ENCODE data around the gene SUN1.
"Not testable (repeated sequence)": the region's sequence is repeated elsewhere in the genome, so short reads cannot be mapped to it uniquely, and the experiment has no call there.

SUN1 gene, protein sequence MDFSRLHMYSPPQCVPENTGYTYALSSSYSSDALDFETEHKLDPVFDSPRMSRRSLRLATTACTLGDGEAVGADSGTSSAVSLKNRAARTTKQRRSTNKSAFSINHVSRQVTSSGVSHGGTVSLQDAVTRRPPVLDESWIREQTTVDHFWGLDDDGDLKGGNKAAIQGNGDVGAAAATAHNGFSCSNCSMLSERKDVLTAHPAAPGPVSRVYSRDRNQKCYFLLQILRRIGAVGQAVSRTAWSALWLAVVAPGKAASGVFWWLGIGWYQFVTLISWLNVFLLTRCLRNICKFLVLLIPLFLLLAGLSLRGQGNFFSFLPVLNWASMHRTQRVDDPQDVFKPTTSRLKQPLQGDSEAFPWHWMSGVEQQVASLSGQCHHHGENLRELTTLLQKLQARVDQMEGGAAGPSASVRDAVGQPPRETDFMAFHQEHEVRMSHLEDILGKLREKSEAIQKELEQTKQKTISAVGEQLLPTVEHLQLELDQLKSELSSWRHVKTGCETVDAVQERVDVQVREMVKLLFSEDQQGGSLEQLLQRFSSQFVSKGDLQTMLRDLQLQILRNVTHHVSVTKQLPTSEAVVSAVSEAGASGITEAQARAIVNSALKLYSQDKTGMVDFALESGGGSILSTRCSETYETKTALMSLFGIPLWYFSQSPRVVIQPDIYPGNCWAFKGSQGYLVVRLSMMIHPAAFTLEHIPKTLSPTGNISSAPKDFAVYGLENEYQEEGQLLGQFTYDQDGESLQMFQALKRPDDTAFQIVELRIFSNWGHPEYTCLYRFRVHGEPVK

DNA sequence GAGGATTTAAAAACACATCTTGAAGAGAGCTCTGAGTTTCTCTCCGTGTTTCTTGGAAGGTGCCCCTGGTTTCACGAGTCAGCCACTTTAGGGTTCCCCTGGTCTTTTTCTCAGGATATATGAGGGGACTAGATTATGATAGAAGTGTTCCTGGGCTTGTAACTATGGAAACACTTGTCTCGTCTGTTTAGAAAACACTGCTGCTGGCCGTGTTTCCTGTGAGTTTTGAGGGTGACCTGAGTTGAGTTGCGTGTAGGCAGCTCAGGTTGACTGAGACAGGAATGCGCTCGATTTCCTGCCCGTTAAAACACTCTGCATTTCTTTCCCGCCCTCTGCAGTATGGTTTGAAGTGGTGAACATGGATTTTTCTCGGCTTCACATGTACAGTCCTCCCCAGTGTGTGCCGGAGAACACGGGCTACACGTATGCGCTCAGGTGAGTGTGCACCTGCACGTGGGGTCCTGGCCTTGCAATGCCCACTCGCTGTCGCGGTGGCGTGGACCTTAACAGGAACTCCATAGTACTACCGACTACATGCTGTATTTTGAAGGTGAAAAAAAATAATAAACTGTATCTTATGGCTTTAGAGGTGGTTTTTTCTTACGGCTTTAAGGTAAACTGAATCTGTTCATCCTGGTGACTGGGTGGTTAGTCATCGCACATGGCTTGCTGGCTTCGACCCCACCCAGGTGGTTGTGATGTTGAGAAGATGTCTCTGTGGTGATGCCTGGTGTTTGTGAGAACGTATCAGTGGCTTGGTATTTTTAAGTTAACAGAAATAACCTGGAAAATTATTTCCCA, at the start of gene SUN1:
Gene SUN1, plus strand, starts transcription at position 310 of the 801 bp plus-strand sequence. Its CDS starts 49 bp downstream, at position 359.
- peak; percentile 48 for DNase-seq

DNA sequence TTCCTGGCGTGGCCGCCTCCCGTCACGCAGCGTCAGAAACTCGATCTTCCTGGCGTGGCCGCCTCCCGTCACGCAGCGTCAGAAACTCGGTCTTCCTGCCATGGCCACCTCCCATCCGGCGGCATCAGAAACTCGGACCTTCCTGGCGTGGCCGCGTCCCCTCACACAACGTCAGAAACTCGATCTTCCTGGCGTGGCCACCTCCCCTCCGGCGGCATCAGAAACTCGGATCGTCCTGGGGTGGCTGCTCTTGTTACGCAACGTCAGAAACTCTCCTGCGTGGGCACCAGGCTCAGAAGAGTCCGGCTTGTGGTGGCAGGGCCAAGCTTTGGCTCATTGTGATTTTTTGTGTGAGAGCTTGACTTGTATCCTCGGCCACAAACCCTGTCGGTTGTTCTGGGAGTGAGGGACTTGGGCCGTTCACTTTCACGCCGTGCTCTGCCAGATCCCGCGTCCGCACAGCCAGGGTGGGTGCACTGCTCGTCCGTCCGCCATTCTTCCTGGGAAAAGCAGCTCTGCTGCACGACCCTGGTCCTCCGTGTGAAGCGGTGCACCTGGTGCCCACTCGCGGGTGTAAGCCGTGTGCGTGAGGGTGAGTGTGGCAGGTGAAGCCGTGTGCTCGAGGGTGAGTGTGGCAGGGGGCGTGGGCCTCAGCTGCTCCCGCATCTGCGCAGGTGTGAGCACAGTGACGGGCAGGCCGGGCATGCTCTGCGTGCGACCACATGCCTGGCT, 49.4 kb upstream of the SUN1 start:
- DNase-seq = no peak

DNA sequence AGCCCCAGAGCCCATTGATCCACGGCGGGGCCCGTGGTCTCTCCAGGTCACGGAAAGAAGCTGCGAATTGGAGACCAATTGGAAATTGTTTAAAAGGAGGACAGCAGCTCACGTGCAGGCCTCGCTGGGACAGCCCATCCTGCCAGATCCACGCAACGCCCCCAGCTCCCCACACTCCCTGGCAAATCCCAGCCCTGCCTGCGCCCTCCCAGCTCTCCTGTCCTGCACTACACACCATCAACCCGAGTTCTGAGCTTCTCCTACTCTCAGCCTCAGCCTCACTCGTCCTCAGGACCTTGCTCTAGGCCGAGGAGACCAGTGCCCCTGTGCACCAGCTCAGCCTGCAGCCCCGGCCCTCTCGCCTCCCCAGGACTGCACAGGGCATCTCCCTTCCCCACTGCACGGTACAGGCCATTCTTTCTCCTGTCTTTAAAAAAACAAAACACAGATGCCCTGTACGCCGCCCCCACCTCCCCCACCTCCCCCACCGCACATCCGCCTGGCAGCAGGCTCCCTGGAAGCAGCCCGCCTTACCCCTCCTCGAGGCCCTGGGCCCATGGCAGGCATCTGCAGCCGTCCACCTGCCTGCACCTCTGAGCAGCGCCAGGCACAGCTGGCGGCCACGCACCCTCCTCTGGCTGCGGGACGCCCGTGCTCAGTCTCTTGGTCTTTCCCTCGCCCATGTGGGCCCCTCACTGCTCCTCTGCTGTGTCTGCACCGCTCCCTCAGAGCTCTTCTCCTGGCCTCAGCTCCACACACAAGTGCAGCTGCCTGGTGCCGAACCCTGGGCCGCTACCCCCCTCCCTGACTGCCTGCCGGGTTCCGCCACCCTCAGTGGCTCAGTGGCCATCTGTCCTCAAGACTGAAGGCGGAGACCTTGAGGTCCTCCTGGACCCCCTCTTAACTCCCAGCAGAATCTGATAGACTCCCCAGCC, 48.5 kb upstream of the SUN1 start:
- DNase-seq = no peak

DNA sequence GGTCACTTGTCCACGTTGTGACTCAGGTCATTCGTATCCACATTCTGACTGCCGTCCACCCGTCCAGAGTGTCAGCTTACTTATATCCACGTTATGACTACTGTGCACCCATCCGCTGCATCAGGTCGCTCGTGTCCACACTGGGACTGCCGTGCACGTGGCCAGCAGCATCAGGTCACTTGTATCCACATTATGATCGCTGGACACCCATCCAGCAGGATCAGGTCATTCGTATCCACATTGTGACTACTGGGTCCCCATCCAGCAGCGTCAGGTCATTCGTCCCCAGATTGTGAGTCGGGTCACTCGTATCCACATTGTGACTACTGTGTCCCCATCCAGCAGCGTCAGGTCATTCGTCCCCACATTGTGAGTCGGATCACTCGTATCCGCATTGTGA, 47.3 kb upstream of the SUN1 start:
- DNase-seq = no peak

DNA sequence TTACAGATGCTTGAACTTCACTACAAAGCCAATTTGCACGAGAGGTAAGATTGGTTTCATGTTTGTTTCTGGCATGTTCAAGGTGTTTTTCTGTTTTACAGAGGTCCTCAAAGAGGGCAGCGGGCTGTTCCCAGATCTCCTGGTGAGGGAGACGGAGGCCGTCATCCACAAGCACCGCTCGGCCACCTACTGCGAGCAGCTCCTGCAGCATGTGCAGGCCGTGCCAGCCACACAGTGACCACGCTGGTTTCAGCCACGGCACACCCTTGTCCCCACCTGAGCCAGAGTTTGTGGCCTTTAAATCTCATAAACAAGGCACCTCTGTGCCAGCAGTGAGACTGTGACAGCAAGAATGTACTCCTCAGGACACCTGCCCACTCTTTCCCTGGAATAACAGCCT, 46.9 kb upstream of the SUN1 start:
- DNase-seq = no peak

DNA sequence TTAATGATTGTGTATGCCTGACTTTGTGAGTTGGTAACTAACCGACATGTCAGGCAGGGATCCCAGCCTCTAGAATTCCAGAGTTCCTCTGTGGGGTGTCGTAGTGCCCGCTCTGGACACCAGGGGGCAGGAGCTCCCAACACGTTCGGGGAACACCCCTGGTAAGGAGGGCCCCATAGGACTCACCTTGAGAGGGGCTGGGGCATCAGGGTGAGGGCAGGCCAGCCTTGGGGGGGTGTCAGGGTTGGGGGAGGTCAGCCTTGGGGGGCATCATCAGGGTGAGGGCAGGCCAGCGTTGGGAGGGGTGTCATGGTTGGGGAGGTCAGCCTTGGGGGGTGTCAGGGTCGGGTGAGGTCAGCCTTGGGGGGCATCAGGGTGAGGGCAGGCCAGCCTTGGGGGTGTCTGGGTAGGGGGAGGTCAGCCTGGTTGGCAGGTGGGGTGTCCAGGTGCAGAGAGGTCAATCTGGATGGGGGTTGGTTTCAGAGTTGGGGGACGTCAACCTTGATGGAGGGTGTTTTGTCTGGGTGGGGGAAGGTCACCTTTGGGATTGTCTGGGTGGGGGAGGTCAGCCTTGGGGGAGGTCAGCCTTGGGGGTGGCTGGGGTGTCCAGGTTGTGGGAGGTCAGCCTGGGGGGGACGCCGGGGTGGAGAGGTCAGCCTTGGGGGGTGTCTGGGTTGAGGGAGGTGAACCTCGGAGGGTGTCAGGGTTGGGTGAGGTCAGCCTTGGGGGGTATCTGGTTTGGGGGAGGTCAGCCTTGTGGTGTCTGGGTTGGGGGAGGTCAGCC, 45.6 kb upstream of the SUN1 start:
- peak; percentile 70 for DNase-seq

DNA sequence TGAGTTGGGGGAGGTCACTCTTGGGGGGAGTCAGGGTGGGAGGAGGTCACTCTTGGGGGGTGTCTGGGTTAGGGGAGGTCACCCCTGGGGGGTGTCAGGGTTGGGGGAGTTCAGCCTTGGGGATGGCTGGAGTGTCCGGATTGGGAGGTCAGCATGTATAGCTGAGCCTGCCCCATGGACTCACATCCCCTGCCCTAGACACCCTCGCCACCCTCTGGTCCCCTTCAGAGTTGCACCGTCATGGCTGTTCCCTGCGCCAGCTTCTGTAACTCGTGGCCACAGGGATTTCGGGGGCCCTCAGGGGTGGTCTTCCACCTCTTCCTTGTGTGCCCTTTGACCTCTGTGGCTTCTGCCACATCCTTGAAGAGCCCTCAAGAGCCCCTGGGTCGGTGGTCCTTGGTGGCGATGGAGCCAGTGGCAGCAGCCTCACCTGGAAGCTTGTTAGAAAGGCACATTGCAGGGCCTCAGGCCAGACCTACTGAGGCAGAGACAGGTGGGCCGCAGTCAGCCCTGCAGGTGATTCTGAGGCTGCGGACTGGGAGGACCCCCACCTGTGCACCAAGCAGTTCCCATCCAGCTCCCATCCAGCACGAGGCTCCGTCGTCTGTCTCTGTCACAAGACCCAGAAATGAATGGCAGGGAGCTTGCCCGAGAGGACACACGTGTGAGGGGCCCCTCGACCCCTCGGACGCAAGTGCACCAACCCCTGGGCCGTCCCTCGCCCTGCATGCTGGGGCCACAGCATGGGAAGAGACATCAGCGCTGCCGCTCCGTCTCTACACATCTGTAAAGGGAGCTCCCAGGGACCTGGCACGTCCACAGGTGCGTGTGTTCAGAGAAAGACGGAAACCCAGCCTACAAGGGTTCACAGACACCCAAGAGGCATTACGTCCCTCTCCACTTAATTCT, 44.7 kb upstream of the SUN1 start:
- no peak for DNase-seq

DNA sequence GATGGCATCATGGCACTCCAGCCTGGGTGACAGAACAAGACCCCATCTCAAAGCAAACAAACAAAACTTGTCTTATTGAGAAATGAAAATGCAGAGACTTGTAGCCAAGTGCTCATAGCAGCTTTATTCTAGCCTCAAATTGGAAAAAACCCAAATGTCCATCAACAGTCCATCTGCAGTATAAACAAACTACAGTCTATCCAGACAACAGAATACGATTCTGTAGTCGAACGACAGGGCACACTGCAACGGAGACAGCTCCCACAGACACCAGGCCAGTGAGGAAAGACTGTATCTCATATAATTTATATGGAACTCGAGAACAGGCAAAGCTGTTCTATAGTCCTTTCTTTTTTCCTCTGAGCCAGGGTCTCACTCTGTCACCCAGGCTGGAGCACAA, 40.8 kb upstream of the SUN1 start:
- DNase-seq = no peak

DNA sequence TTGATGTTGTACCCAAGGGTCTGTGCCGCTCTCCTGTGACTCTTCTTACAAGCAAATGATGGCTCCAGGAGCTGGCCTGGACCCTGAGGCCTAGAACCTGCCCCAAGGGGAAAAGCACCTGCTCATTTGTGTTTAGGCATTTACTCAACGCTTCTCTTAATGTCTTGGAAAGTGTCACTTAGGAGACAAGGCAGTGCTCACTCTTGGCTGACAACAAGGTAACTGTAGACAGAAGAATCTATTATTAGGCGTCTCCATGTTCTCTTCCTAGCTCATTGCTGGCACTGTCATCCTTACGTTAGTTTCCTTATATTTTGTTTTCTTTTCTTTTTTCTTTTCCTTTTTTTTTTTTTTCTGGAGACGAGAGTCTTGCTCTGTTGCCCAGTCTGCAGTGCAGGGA, 38.1 kb upstream of the SUN1 start:
- DNase-seq = no peak

DNA sequence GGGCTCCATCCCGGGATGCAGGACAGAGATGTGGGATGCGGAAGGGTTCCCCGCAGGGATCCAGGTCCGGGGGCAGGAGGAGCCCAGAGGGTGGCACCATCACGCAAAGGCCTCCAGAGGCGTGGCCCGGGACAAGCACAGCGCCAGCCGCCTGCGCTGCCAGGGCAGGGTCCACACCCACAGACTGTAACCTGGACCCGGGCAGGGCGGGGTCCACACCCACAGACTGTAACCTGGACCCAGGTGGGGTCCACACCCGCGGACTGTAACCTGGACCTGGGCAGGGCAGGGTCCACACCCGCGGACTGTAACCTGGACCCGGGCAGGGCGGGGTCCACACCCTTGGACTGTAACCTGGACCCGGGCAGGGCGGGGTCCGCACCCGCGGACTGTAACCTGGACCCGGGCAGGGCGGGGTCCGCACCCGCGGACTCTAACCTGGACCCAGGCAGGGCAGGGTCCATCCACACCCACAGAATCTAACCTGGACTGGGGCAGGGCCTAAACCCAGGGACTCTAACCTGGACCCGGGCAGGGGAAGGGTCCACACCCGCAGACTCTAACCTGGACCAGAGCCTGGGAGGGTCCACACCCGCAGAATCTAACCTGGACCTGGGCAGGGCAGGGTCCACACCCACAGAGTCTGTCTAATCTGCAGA, 37.5 kb upstream of the SUN1 start:
- no peak for DNase-seq

DNA sequence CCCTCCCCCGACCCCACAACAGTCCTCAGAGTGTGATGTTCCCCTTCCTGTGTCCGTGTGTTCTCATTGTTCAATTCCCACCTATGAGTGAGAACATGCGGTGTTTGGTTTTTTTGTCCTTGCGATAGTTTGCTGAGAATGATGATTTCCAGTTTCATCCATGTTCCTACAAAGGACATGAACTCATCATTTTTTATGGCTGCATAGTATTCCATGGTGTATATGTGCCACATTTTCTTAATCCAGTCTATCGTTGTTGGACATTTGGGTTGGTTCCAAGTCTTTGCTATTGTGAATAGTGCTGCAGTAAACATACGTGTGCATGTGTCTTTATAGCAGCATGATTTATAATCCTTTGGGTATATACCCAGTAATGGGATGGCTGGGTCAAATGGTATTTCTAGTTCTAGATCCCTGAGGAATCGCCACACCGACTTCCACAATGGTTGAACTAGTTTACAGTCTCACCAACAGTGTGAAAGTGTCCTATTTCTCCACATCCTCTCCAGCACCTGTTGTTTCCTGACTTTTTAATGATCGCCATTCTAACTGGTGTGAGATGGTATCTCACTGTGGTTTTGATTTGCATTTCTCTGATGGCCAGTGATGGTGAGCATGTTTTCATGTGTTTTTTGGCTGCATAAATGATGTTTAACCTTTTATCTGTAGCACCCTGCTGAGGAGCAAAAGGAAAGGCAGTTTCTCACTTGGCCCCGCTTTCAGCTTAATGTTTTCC, 35.7 kb upstream of the SUN1 start:
- not testable (repeated sequence) for DNase-seq

DNA sequence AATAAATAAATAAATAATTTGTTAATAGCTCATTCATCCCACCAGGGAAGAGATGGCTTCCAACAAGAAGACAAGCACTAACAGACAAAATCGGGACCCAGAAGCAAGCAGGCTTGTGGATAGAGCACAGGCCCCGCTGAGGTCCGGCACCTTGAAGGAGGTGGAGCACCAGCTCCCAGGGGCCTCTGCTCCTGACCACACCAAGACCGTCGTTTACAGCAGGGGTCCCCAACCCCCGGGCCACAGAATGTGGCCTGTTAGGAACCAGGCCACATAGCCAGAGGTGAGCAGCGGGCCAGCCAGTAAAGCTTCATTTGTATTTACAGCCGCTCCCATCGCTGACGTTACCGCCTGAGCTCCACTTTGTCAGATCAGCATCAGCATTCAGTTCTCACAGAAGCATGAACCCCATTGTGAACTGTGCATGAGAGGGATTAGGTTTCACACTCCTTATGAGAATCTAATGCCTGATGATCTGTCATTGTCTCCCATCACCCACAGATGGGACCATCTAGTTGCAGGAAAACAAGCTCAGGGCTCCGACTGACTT, 33.3 kb upstream of the SUN1 start:
- no peak for DNase-seq

DNA sequence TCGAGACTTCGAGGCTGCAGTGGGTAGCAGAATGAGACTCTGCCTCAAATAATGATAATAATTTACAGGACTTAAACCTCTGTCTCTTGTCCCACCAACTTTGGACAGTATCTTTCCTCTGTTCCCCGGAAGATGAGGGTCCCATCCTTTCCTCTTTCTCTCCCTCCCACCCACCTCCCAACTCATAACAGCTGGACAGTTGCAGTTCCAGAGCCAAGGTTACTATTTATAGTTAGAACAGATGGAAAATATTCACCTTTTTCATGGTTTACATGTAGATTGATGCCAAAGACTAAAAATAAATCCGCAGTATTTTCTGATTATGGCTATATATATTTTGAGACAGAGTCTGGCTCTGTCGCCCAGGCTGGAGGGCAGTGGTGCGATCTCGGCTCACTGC, 31.6 kb upstream of the SUN1 start:
- no peak for DNase-seq

DNA sequence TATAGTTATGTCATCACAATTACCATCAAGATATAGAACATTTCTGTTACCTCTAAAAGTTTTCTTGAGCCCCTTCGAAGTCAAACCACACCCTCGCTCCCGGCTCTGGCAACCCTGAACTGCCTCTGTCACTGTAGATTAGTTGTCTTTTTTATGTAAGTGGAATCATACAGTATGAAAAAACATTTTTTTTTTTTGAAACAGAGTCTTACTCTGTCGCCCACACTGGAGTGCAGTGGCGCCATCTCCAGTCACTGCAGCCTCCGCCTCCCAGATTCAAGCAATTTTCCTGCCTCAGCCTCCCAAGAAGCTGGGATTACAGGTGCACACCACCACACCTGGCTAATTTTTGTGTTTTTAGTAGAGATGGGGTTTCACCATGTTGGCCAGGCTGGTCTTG, 30.9 kb upstream of the SUN1 start:
- DNase-seq = not testable (repeated sequence)

DNA sequence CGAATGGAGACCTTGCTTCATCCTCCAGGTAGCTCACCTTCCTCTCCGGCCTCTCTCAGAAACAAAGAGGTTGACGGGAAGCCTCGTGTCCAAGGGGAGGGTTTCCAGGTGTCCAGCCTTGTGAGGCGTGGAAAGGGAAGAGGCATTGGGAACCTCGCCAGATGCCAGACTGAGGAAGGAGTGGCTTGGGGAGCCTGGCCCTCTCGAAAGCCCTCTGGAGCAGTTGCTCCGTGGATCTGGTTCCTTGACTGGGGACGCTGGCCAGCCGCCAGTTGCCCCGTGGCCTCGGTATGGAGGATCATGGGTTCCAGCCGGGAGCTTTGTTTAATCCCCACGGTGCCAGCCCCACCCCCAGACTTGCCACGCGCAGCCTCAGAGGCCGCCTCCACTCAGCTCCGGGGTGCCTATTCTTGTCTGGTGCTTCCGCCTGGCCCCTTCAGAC, 30.3 kb upstream of the SUN1 start:
- DNase-seq = peak; percentile 94

DNA sequence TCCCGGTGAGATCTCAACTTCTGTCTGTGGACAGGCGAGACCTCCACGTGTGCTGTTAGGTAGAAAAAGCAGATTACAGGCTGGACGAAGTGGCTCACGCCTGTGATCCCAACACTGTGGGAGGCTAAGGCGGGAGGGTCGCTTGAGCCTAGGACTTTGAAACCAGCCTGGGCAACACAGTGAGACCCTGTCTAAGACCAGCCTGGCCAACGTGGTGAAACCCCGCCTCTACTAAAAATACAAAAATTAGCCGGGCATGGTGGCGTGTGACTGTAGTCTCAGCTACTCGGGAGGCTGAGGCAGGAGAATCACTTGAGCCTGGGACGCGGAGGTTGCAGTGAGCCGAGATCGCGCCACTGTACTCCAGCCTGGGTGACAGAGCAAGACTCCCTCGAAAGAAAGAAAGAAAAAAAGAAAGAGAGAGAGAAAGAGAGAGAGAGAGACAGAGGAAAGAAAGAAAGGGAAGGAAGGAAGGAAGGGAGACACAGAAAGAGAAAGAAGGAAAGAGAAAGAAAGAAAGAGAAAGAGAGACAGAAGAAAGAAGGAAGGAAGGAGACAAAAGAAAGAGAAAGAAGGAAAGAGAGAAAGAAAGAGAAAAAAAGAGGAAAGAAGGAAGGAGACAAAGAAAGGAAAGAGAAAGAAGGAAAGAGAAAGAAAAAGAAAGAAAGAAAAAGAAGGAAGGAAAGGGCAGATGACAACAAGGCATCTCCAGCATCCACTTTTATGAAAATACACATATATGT, 29.6 kb upstream of the SUN1 start:
- DNase-seq = no peak

DNA sequence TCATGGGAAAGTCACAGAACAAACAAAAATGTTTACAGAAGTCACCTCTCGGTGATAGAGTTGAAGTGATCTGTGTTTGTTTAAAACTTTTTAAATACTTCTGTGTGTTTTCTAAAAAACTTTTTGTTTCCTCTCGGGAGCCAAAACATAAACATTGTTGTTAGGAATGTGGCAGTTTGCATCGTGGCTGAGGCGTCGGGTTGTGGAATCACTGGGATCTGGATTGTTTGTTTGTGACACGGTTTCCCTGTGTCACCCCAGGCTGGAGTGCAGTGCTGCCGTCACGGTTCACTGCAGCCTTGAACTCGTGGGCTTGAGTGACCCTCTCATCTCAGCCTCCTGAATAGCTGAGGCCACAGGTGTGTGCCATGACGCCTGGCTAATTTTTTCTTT, 29.0 kb upstream of the SUN1 start:
- DNase-seq = peak; percentile 72
